HepG2 (cell line): ENCODE measurements around the gene MT1A. TPM values are rescaled to one million over a fixed set of nuclear protein-coding genes. Genes with fewer than 3 reads are reported as not detected.

Source experiments
- ATF7-NPFF ChIP-seq: sonication (generic); formaldehyde crosslinking; IDR thresholded peaks from 2 replicates; pipeline ENCODE4 v1.8.1; 2023; ENCODE audit warnings: mild to moderate bottlenecking, low read depth, missing genetic modification reagents, moderate library complexity
- MAZ ChIP-seq, 2 experiments: sonication (generic) in 1 of 2; formaldehyde crosslinking in 1 of 2; IDR thresholded peaks; 2 replicates each; pipeline versions ENCODE4 v1.5.0 to v1.6.1; 2012 to 2020; ENCODE audit warnings: low read depth in 2 of 2, mild to moderate bottlenecking in 2 of 2, borderline replicate concordance in 1 of 2, improper control_type of control experiment in 1 of 2, low read length in 1 of 2, missing genetic modification reagents in 1 of 2, moderate library complexity in 1 of 2
- PATZ1 ChIP-seq: sonication (generic); formaldehyde crosslinking; IDR thresholded peaks from 2 replicates; pipeline ENCODE4 v1.4.0; 2020; ENCODE audit warnings: missing genetic modification reagents
- REPIN1 ChIP-seq: sonication (generic); formaldehyde crosslinking; IDR thresholded peaks from 2 replicates; pipeline ENCODE4 v1.8.0; 2022; ENCODE audit warnings: missing genetic modification reagents, low read depth, mild to moderate bottlenecking, borderline replicate concordance
- TEAD2 ChIP-seq: sonication (generic); formaldehyde crosslinking; IDR thresholded peaks from 2 replicates; pipeline ENCODE4 v1.9.0; 2021; ENCODE audit warnings: missing genetic modification reagents
- THRA ChIP-seq: sonication (generic); formaldehyde crosslinking; IDR thresholded peaks from 2 replicates; pipeline ENCODE4 v1.4.0; 2020; ENCODE audit warnings: missing genetic modification reagents, borderline replicate concordance
- ZFP36L2 ChIP-seq: sonication (generic); formaldehyde crosslinking; IDR thresholded peaks from 2 replicates; pipeline ENCODE4 v1.4.0; 2020; ENCODE audit warnings: missing genetic modification reagents
- ZNF230 ChIP-seq: sonication (generic); formaldehyde crosslinking; IDR thresholded peaks from 2 replicates; pipeline ENCODE4 v1.4.0; 2020; ENCODE audit warnings: mild to moderate bottlenecking, missing genetic modification reagents
- ZNF251 ChIP-seq: sonication (generic); formaldehyde crosslinking; IDR thresholded peaks from 2 replicates; pipeline ENCODE4 v1.9.0; 2021; ENCODE audit warnings: mild to moderate bottlenecking, missing genetic modification reagents
- ZNF644 ChIP-seq: IDR thresholded peaks from 2 replicates; pipeline ENCODE4 v1.6.1; 2016; ENCODE audit warnings: low read depth
- ZNF710 ChIP-seq: sonication (generic); formaldehyde crosslinking; IDR thresholded peaks from 2 replicates; pipeline ENCODE4 v1.5.0; 2020; ENCODE audit warnings: mild to moderate bottlenecking, missing genetic modification reagents, borderline replicate concordance
- polyA plus RNA-seq, 8 experiments: library from polyadenylated mRNA; depleted of rRNA in 3 of 8; stranded (reverse) in 7 of 8; unstranded in 1 of 8; fragments of >200 nt; fragmentation: Illumina TruSeq in 4 of 8; extraction: Trizol in 4 of 8; gene quantifications; 2 replicates each; pipeline versions ENCODE4 v1.2.1 to v1.2.3, GENCODE V29; 2011 to 2016; ENCODE audit warnings: low read depth in 4 of 8, missing spikeins in 1 of 8, mixed read lengths in 1 of 8; ENCODE audit not compliant: insufficient read depth in 1 of 8
- total RNA-seq, 5 experiments: library from RNA; depleted of rRNA; stranded (reverse); fragments of >200 nt; fragmentation: Illumina TruSeq; extraction: Trizol; gene quantifications; 2 replicates each; pipeline ENCODE4 v1.2.3, GENCODE V29; 2016; ENCODE audit warnings: low read depth in 1 of 5
- TF ChIP-seq, protein P1 (sequence below): sonication (generic); formaldehyde crosslinking; IDR thresholded peaks from 2 replicates; pipeline ENCODE4 v1.4.0; 2020; ENCODE audit warnings: missing genetic modification reagents, borderline replicate concordance
- TF ChIP-seq, protein P2 (sequence below), 2 experiments: IDR thresholded peaks; 2 replicates each; pipeline ENCODE4 v1.6.1; 2011 to 2012; ENCODE audit warnings: low read length in 2 of 2, borderline replicate concordance in 1 of 2, low read depth in 1 of 2, mild to moderate bottlenecking in 1 of 2, moderate library complexity in 1 of 2

Gene MT1A
- total and polyA plus RNA-seq, 2 of the 13 experiments (the other 11 are each of a cell fraction or from before 2014, with no cell fraction given), result 8.3 to 10.4 TPM

DNA sequence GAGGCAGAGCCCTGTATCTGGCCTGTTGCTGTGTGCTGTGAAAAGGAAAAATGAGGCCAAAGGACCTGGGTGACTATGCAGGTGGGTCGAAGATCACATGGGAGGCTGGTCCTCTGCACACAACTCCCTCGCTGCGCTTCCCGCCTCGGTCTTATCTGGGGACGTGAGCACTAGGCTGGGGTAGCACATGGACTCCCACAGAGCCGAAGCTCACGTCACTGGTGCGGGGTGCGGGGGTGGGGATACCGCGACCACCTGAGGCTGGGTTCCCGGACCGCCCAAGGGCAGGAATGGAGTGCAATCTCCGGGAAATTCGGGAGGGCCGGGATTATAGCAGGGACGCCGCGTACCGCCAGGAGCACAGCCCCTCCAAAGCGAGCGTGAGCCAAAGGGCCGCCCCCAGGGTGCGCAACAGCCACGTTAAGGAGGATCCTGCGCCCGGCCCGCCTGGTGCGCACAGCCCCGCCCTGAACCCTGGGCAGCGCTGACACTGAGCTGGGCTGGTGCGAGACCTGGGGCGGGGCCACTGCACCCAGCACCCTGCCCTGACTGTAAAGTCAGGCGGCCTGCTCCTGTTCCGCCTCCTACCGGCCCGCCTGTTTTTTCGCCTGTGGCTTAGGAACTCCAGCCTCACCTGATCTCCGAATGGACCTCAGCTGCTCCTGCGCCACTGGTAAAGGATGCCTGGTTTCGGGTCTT is 4.8 kb downstream of the MT1A start (continued):
- TF ChIP-seq ZNF230 (CRISPR knock-in tag), result peak; percentile 44; the same call in 1 of the 2 replicates
- no peak for TF ChIP-seq ZFP36L2 (CRISPR knock-in tag)
- no peak for TF ChIP-seq MAZ (IDR thresholded peaks at IDR 0.05; ENCODE audit: borderline replicate concordance, low read depth, low read length)
- peak; percentile 38; the same call in 1 of the 2 replicates for TF ChIP-seq MAZ (CRISPR knock-in tag; IDR thresholded peaks at IDR 0.05; ENCODE audit: low read depth)
- TF ChIP-seq ZNF644 (CRISPR knock-in tag), result no peak
- TF ChIP-seq TEAD2 (CRISPR knock-in tag), result no peak
- TF ChIP-seq PATZ1 (CRISPR knock-in tag), result peak; percentile 44; the same call in 1 of the 2 replicates
- TF ChIP-seq, protein P1, sequence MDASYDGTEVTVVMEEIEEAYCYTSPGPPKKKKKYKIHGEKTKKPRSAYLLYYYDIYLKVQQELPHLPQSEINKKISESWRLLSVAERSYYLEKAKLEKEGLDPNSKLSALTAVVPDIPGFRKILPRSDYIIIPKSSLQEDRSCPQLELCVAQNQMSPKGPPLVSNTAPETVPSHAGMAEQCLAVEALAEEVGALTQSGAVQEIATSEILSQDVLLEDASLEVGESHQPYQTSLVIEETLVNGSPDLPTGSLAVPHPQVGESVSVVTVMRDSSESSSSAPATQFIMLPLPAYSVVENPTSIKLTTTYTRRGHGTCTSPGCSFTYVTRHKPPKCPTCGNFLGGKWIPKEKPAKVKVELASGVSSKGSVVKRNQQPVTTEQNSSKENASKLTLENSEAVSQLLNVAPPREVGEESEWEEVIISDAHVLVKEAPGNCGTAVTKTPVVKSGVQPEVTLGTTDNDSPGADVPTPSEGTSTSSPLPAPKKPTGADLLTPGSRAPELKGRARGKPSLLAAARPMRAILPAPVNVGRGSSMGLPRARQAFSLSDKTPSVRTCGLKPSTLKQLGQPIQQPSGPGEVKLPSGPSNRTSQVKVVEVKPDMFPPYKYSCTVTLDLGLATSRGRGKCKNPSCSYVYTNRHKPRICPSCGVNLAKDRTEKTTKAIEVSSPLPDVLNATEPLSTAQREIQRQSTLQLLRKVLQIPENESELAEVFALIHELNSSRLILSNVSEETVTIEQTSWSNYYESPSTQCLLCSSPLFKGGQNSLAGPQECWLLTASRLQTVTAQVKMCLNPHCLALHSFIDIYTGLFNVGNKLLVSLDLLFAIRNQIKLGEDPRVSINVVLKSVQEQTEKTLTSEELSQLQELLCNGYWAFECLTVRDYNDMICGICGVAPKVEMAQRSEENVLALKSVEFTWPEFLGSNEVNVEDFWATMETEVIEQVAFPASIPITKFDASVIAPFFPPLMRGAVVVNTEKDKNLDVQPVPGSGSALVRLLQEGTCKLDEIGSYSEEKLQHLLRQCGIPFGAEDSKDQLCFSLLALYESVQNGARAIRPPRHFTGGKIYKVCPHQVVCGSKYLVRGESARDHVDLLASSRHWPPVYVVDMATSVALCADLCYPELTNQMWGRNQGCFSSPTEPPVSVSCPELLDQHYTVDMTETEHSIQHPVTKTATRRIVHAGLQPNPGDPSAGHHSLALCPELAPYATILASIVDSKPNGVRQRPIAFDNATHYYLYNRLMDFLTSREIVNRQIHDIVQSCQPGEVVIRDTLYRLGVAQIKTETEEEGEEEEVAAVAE (CRISPR knock-in tag), result no peak
- TF ChIP-seq ATF7-NPFF (CRISPR knock-in tag), result peak; percentile 56
- no peak for TF ChIP-seq THRA
- TF ChIP-seq, protein P2, sequence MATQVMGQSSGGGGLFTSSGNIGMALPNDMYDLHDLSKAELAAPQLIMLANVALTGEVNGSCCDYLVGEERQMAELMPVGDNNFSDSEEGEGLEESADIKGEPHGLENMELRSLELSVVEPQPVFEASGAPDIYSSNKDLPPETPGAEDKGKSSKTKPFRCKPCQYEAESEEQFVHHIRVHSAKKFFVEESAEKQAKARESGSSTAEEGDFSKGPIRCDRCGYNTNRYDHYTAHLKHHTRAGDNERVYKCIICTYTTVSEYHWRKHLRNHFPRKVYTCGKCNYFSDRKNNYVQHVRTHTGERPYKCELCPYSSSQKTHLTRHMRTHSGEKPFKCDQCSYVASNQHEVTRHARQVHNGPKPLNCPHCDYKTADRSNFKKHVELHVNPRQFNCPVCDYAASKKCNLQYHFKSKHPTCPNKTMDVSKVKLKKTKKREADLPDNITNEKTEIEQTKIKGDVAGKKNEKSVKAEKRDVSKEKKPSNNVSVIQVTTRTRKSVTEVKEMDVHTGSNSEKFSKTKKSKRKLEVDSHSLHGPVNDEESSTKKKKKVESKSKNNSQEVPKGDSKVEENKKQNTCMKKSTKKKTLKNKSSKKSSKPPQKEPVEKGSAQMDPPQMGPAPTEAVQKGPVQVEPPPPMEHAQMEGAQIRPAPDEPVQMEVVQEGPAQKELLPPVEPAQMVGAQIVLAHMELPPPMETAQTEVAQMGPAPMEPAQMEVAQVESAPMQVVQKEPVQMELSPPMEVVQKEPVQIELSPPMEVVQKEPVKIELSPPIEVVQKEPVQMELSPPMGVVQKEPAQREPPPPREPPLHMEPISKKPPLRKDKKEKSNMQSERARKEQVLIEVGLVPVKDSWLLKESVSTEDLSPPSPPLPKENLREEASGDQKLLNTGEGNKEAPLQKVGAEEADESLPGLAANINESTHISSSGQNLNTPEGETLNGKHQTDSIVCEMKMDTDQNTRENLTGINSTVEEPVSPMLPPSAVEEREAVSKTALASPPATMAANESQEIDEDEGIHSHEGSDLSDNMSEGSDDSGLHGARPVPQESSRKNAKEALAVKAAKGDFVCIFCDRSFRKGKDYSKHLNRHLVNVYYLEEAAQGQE (IDR thresholded peaks at IDR 0.05; ENCODE audit: borderline replicate concordance in 1 of 2, low read depth in 1 of 2, low read length in 2 of 2), result no peak
- TF ChIP-seq ZNF251, result no peak
- peak; percentile 64 for TF ChIP-seq ZNF710 (CRISPR knock-in tag)
- peak; percentile 48; the same call in 1 of the 2 replicates for TF ChIP-seq REPIN1
